Activated naive CD4-positive, alpha-beta T cell treated with anti-CD3 and anti-CD28 coated beads, Interleukin-2, amount 50 U/mL, for 24 hours (primary cell): ENCODE measurements around the gene KRT74.

Source experiments
- H3K27ac Mint-ChIP-seq: one replicate; pipeline ENCODE4 v1.8.0; 2021; ENCODE audit warnings: mild to moderate bottlenecking, mixed read lengths
- H3K27me3 Mint-ChIP-seq: one replicate; pipeline ENCODE4 v1.8.0; 2021; ENCODE audit warnings: mixed read lengths
- H3K36me3 Mint-ChIP-seq: one replicate; pipeline ENCODE4 v1.8.0; 2021; ENCODE audit warnings: mixed read lengths
- H3K4me1 Mint-ChIP-seq: one replicate; pipeline ENCODE4 v1.8.0; 2021; ENCODE audit warnings: mixed read lengths
- H3K4me3 Mint-ChIP-seq: one replicate; pipeline ENCODE4 v1.8.0; 2021; ENCODE audit warnings: mild to moderate bottlenecking, mixed read lengths
- H3K9me3 Mint-ChIP-seq: one replicate; pipeline ENCODE4 v1.8.0; 2021; ENCODE audit warnings: mixed read lengths

KRT74 gene

GRCh38 chr12:52525661-52526499, 47.8 kb downstream of the KRT74 start:
- Mint-ChIP-seq H3K4me3 (no peak overlapping the region), H3K27ac (no peak overlapping the region), H3K9me3 (no peaks in the 10 kb centered on the region), H3K36me3 (no peaks in the 10 kb centered on the region), H3K27me3 (no peaks in the 10 kb centered on the region), H3K4me1 (peaks cover 5% of the 10 kb centered on the region)

- H3K36me3 Mint-ChIP-seq = no peaks in the 10 kb centered on the region
- no peaks in the 10 kb centered on the region for H3K9me3 Mint-ChIP-seq
- no peak overlapping the region for H3K4me3 Mint-ChIP-seq
- H3K27me3 Mint-ChIP-seq = no peaks in the 10 kb centered on the region
- peaks cover 5% of the 10 kb centered on the region for H3K4me1 Mint-ChIP-seq
- no peak overlapping the region for H3K27ac Mint-ChIP-seq
These were observed 48.6 kb downstream of the KRT74 start for GRCh38 chr12:52524898-52525591.

GRCh38 chr12:52524241-52524897, 49.3 kb downstream of the KRT74 start:
- H3K9me3 Mint-ChIP-seq = no peaks in the 10 kb centered on the region
- no peak overlapping the region for H3K27ac Mint-ChIP-seq
- no peak overlapping the region for H3K4me3 Mint-ChIP-seq
- H3K27me3 Mint-ChIP-seq = no peaks in the 10 kb centered on the region
- H3K4me1 Mint-ChIP-seq = peaks cover 5% of the 10 kb centered on the region
- no peaks in the 10 kb centered on the region for H3K36me3 Mint-ChIP-seq

- peaks cover 5% of the 10 kb centered on the region for H3K4me1 Mint-ChIP-seq
- no peaks in the 10 kb centered on the region for H3K9me3 Mint-ChIP-seq
- H3K27ac Mint-ChIP-seq = no peak overlapping the region
- H3K36me3 Mint-ChIP-seq = no peaks in the 10 kb centered on the region
- H3K4me3 Mint-ChIP-seq = no peak overlapping the region
- H3K27me3 Mint-ChIP-seq = no peaks in the 10 kb centered on the region
These were observed 49.8 kb downstream of the KRT74 start for GRCh38 chr12:52523824-52524223.

GRCh38 chr12:52522346-52523011, 51.2 kb downstream of the KRT74 start:
- no peak overlapping the region for H3K27ac Mint-ChIP-seq
- H3K4me1 Mint-ChIP-seq = peaks cover 5% of the 10 kb centered on the region
- no peaks in the 10 kb centered on the region for H3K27me3 Mint-ChIP-seq
- no peaks in the 10 kb centered on the region for H3K9me3 Mint-ChIP-seq
- no peaks in the 10 kb centered on the region for H3K36me3 Mint-ChIP-seq
- H3K4me3 Mint-ChIP-seq = no peak overlapping the region

GRCh38 chr12:52521568-52522266, 51.9 kb downstream of the KRT74 start:
- Mint-ChIP-seq H3K9me3 (no peaks in the 10 kb centered on the region), H3K27me3 (no peaks in the 10 kb centered on the region), H3K27ac (no peak overlapping the region), H3K4me1 (peaks cover 3% of the 10 kb centered on the region), H3K4me3 (no peak overlapping the region), H3K36me3 (no peaks in the 10 kb centered on the region)

GRCh38 chr12:52521175-52521567, 52.5 kb downstream of the KRT74 start:
- Mint-ChIP-seq H3K4me3 (no peak overlapping the region), H3K27ac (no peak overlapping the region), H3K9me3 (no peaks in the 10 kb centered on the region), H3K36me3 (no peaks in the 10 kb centered on the region), H3K4me1 (no peaks in the 10 kb centered on the region), H3K27me3 (no peaks in the 10 kb centered on the region)

GRCh38 chr12:52519826-52520662, 53.6 kb downstream of the KRT74 start, which contains the start of gene KRT5:
TSS of gene KRT5 (minus strand) at chr12:52520394. CDS start at chr12:52520296, 98 bp downstream.
- H3K9me3 Mint-ChIP-seq = no peaks in the 10 kb centered on the region
- H3K27ac Mint-ChIP-seq = no peak within 1 kb of the TSS
- H3K4me3 Mint-ChIP-seq = no peak within 1 kb of the TSS
- no peaks in the 10 kb centered on the region for H3K27me3 Mint-ChIP-seq
- no peaks in the 10 kb centered on the region for H3K36me3 Mint-ChIP-seq
- no peaks in the 10 kb centered on the region for H3K4me1 Mint-ChIP-seq

- H3K4me3 Mint-ChIP-seq = no peak overlapping the region
- no peaks in the 10 kb centered on the region for H3K9me3 Mint-ChIP-seq
- no peaks in the 10 kb centered on the region for H3K4me1 Mint-ChIP-seq
- H3K27ac Mint-ChIP-seq = no peak overlapping the region
- H3K27me3 Mint-ChIP-seq = no peaks in the 10 kb centered on the region
- no peaks in the 10 kb centered on the region for H3K36me3 Mint-ChIP-seq
These were observed 54.3 kb downstream of the KRT74 start for GRCh38 chr12:52519387-52519703.

- Mint-ChIP-seq H3K9me3 (no peaks in the 10 kb centered on the region), H3K27ac (no peak overlapping the region), H3K36me3 (no peaks in the 10 kb centered on the region), H3K4me3 (no peak overlapping the region), H3K4me1 (no peaks in the 10 kb centered on the region), H3K27me3 (no peaks in the 10 kb centered on the region)
These were observed 54.9 kb downstream of the KRT74 start for GRCh38 chr12:52518574-52519386.

- H3K4me3 Mint-ChIP-seq = no peak overlapping the region
- H3K4me1 Mint-ChIP-seq = no peaks in the 10 kb centered on the region
- H3K36me3 Mint-ChIP-seq = no peaks in the 10 kb centered on the region
- no peak overlapping the region for H3K27ac Mint-ChIP-seq
- no peaks in the 10 kb centered on the region for H3K27me3 Mint-ChIP-seq
- H3K9me3 Mint-ChIP-seq = no peaks in the 10 kb centered on the region
These were observed 55.8 kb downstream of the KRT74 start for GRCh38 chr12:52517888-52518287.

GRCh38 chr12:52517005-52517835, 56.4 kb downstream of the KRT74 start:
- Mint-ChIP-seq H3K27me3 (no peaks in the 10 kb centered on the region), H3K4me3 (no peak overlapping the region), H3K36me3 (no peaks in the 10 kb centered on the region), H3K27ac (no peak overlapping the region), H3K9me3 (no peaks in the 10 kb centered on the region), H3K4me1 (no peaks in the 10 kb centered on the region)
